K562 (cell line): ENCODE measurements around the gene YAF2. TPM values are rescaled to one million over a fixed set of nuclear protein-coding genes. Genes with fewer than 3 reads are reported as not detected.

Experiments used
- ATF7 ChIP-seq: fragments of 450-650 bp; IDR thresholded peaks from 2 replicates; pipeline ENCODE4 v1.7.1; 2014; ENCODE audit warnings: mild to moderate bottlenecking, moderate library complexity
- DDX20 ChIP-seq: fragments of 450-650 bp; IDR thresholded peaks from 2 replicates; pipeline ENCODE4 v1.6.1; 2016; ENCODE audit warnings: missing genetic modification characterization, low read depth, mild to moderate bottlenecking, missing compliant biosample characterization, moderate library complexity
- ESRRA ChIP-seq: fragments of 450-650 bp; IDR thresholded peaks from 2 replicates; pipeline ENCODE4 v1.6.1; 2014; ENCODE audit warnings: low read depth, mild to moderate bottlenecking, moderate library complexity, borderline replicate concordance
- FOXA3 ChIP-seq, 2 experiments: fragments of 450-650 bp in 1 of 2; sonication (generic) in 1 of 2; formaldehyde crosslinking; IDR thresholded peaks in 1 of 2; conservative IDR thresholded peaks in 1 of 2; 2 replicates each; pipeline versions ENCODE4 v1.4.0 to v1.8.0; 2020 to 2022; ENCODE audit warnings: mild to moderate bottlenecking in 2 of 2, missing genetic modification reagents in 1 of 2
- HDAC1 ChIP-seq, 2 experiments: fragments of 450-650 bp; IDR thresholded peaks; 2 replicates each; pipeline ENCODE4 v1.6.1; 2016 to 2017; ENCODE audit warnings: inconsistent platforms in 1 of 2, mild to moderate bottlenecking in 1 of 2, moderate library complexity in 1 of 2
- HLTF ChIP-seq: fragments of 450-650 bp; IDR thresholded peaks from 2 replicates; pipeline ENCODE4 v1.6.1; 2016
- PCBP2 ChIP-seq: fragments of 200-400 bp; formaldehyde crosslinking; IDR thresholded peaks from 2 replicates; pipeline ENCODE4 v1.6.1; 2018; ENCODE audit warnings: low read length, low read depth, mild to moderate bottlenecking, moderate library complexity; ENCODE audit not compliant: poor library complexity, severe bottlenecking
- RB1 ChIP-seq: fragments of 450-650 bp; IDR thresholded peaks from 2 replicates; pipeline ENCODE4 v1.6.1; 2017; ENCODE audit warnings: low read depth, mild to moderate bottlenecking
- TFE3 ChIP-seq: fragments of 450-650 bp; formaldehyde crosslinking; IDR thresholded peaks from 2 replicates; pipeline ENCODE4 v1.4.0; 2020; ENCODE audit warnings: mild to moderate bottlenecking, mixed read lengths
- VEZF1 ChIP-seq: fragments of 200-800 bp; sonication (Bioruptor generic); IDR thresholded peaks from 2 replicates; pipeline ENCODE4 v1.6.1; 2017; ENCODE audit warnings: missing genetic modification characterization, missing compliant biosample characterization
- polyA plus RNA-seq, 8 experiments: library from polyadenylated mRNA; depleted of rRNA in 4 of 8; stranded (reverse) in 5 of 8; unstranded in 3 of 8; fragments of >200 nt; fragmentation: Nextera tagmentation in 2 of 8; fragmentation: Illumina TruSeq in 1 of 8; extraction: Ambion mirVana in 2 of 8; extraction: Trizol in 1 of 8; gene quantifications; 2 replicates each; pipeline versions ENCODE4 v1.2.1 to v1.2.3, GENCODE V29; 2011 to 2014; ENCODE audit warnings: inconsistent platforms in 1 of 8, missing spikeins in 1 of 8
- total RNA-seq, 7 experiments: library from RNA; depleted of rRNA in 6 of 7; stranded (reverse); fragments of >200 nt in 6 of 7; fragmentation: Illumina TruSeq in 2 of 7; extraction: Trizol in 2 of 7; gene quantifications; 2 replicates each; pipeline versions ENCODE4 v1.2.1 to v1.2.3, GENCODE V29; 2011 to 2021; ENCODE audit warnings: low replicate concordance in 1 of 7

The YAF2 gene
- total and polyA plus RNA-seq, 9 of the 15 experiments (the other 6 are each of a cell fraction or from before 2014, with no cell fraction given) = 10.6 to 26.4 (median 21.3) TPM

GRCh38 chr12:42109031-42109430, 129.0 kb downstream of the YAF2 start (continued):
- TF ChIP-seq HDAC1 (IDR thresholded peaks at IDR 0.05) = no peak
- TF ChIP-seq VEZF1 (CRISPR knock-in tag) = no peak
- TF ChIP-seq FOXA3 (CRISPR knock-in tag; conservative IDR thresholded peaks at IDR 0.05 in 1 of 2, IDR thresholded peaks at IDR 0.05 in 1 of 2) = no peak
- TF ChIP-seq RB1 = no peak
- no peak for TF ChIP-seq HLTF
- TF ChIP-seq ATF7 = no peak
- TF ChIP-seq ESRRA = no peak
- TF ChIP-seq TFE3 (CRISPR knock-in tag) = no peak
- no peak for TF ChIP-seq PCBP2
- no peak for TF ChIP-seq DDX20 (tag)

Other genes with a start within 250 kb of the YAF2 start
- gene GXYLT1, start 93.4 kb downstream of the YAF2 start, total RNA-seq (2014; rRNA removed) = 4.7 and 5.5 TPM in 2 replicates
- gene GXYLT1, start 93.4 kb downstream of the YAF2 start, total RNA-seq (2014; rRNA removed; fragmentation: Illumina TruSeq; extraction: Trizol) = 4.8 and 5.4 TPM in 2 replicates
- gene GXYLT1, start 93.4 kb downstream of the YAF2 start, total RNA-seq (2015; rRNA removed; fragmentation: Illumina TruSeq; extraction: Trizol) = 4.6 TPM in 2 replicates
- gene GXYLT1, start 93.4 kb downstream of the YAF2 start, total RNA-seq (2021) = 4.7 and 6.8 TPM in 2 replicates
- gene GXYLT1, start 93.4 kb downstream of the YAF2 start, polyA plus RNA-seq (2011; rRNA removed) = 5.4 and 9.3 TPM in 2 replicates
- gene GXYLT1, start 93.4 kb downstream of the YAF2 start, polyA plus RNA-seq (2014; fragmentation: Illumina TruSeq; extraction: Trizol) = 6.3 and 7.0 TPM in 2 replicates
- 1 to 10 TPM; 1.4 to 1.7 TPM for gene GXYLT1, start 93.4 kb downstream of the YAF2 start, polyA plus RNA-seq (2014; fragmentation: Nextera tagmentation; extraction: Ambion mirVana)
- gene GXYLT1, start 93.4 kb downstream of the YAF2 start, polyA plus RNA-seq (2014; rRNA removed) = 4.5 and 5.5 TPM in 2 replicates
- gene ZCRB1, start 87.8 kb upstream of the YAF2 start, total RNA-seq (2014; rRNA removed) = 36.0 and 46.5 TPM in 2 replicates
- gene ZCRB1, start 87.8 kb upstream of the YAF2 start, total RNA-seq (2014; rRNA removed; fragmentation: Illumina TruSeq; extraction: Trizol) = 51.0 and 64.9 TPM in 2 replicates
- gene ZCRB1, start 87.8 kb upstream of the YAF2 start, total RNA-seq (2015; rRNA removed; fragmentation: Illumina TruSeq; extraction: Trizol) = 57.6 and 66.2 TPM in 2 replicates
- gene ZCRB1, start 87.8 kb upstream of the YAF2 start, total RNA-seq (2021) = 46.6 and 48.9 TPM in 2 replicates
- gene ZCRB1, start 87.8 kb upstream of the YAF2 start, polyA plus RNA-seq (2011; rRNA removed) = 33.4 and 36.0 TPM in 2 replicates
- 76.9 and 102 TPM in 2 replicates for gene ZCRB1, start 87.8 kb upstream of the YAF2 start, polyA plus RNA-seq (2014; fragmentation: Illumina TruSeq; extraction: Trizol)
- 10 to 100 TPM; 60.1 to 65.9 TPM for gene ZCRB1, start 87.8 kb upstream of the YAF2 start, polyA plus RNA-seq (2014; fragmentation: Nextera tagmentation; extraction: Ambion mirVana)
- 42.4 and 48.5 TPM in 2 replicates for gene ZCRB1, start 87.8 kb upstream of the YAF2 start, polyA plus RNA-seq (2014; rRNA removed)
- 71.0 and 85.8 TPM in 2 replicates for gene PPHLN1, start 87.9 kb upstream of the YAF2 start, total RNA-seq (2014; rRNA removed)
- gene PPHLN1, start 87.9 kb upstream of the YAF2 start, total RNA-seq (2014; rRNA removed; fragmentation: Illumina TruSeq; extraction: Trizol) = 93.2 and 111 TPM in 2 replicates
- 78.3 and 88.7 TPM in 2 replicates for gene PPHLN1, start 87.9 kb upstream of the YAF2 start, total RNA-seq (2015; rRNA removed; fragmentation: Illumina TruSeq; extraction: Trizol)
- gene PPHLN1, start 87.9 kb upstream of the YAF2 start, total RNA-seq (2021) = 64.2 and 66.3 TPM in 2 replicates
- 91.7 and 112 TPM in 2 replicates for gene PPHLN1, start 87.9 kb upstream of the YAF2 start, polyA plus RNA-seq (2011; rRNA removed)
- gene PPHLN1, start 87.9 kb upstream of the YAF2 start, polyA plus RNA-seq (2014; fragmentation: Illumina TruSeq; extraction: Trizol) = 92.0 and 93.6 TPM in 2 replicates
- 100 to 1,000 TPM; 105 to 112 TPM for gene PPHLN1, start 87.9 kb upstream of the YAF2 start, polyA plus RNA-seq (2014; fragmentation: Nextera tagmentation; extraction: Ambion mirVana)
- 85.4 and 97.7 TPM in 2 replicates for gene PPHLN1, start 87.9 kb upstream of the YAF2 start, polyA plus RNA-seq (2014; rRNA removed)